Keratinocyte (primary cell): Measurements from ENCODE around the gene PRKCH.
A peak's percentile ranks its signal among the peaks of the same experiment; 100 is the strongest.

Source experiments
- CTCF ChIP-seq, 3 experiments: IDR thresholded peaks in 1 of 3; conservative IDR thresholded peaks in 1 of 3; optimal IDR thresholded peaks in 1 of 3; 2 replicates in 2 of 3; 3 replicates in 1 of 3; pipeline versions ENCODE3 to v1.5.1; 2011; ENCODE audit warnings: low read length in 3 of 3, mild to moderate bottlenecking in 3 of 3, moderate library complexity in 2 of 3, control low read depth in 1 of 3, inconsistent platforms in 1 of 3; ENCODE audit not compliant: insufficient read depth in 2 of 3; ENCODE audit errors: extremely low read depth in 1 of 3
- EZH2 ChIP-seq: IDR thresholded peaks from one replicate; pipeline ENCODE4 v1.6.1; 2012; ENCODE audit warnings: inconsistent platforms, mild to moderate bottlenecking, low read length, moderate library complexity

DNA sequence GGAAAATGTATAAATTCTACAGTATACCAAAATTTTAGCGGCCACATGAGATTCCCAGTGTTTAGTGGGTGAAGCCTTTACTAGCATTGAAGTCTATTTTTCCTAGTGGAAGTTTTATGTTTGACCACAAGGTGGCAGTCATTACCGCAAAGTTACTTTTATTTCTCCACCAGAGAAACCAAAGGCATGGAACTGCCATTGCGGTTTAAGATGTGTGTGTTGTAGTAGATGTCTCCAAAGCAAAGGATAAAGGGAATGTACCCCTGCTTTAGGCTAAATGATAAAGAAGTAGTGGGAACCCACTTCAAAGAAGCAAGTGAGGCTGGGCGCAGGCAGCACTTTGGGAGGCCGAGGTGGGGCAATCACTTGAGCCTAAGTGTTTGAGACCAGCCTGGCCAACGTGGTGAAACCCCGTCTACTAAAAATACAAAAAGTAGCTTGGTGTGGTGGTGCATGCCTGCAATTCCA is 140.5 kb downstream of the PRKCH start:
- peak; percentile 35 to 46 (median 37) for TF ChIP-seq CTCF (optimal IDR thresholded peaks at IDR 0.05 in 1 of 3, IDR thresholded peaks at IDR 0.05 in 1 of 3, conservative IDR thresholded peaks at IDR 0.05 in 1 of 3; ENCODE audit: extremely low read depth in 1 of 3, insufficient read depth in 2 of 3, low read length in 3 of 3)
- TF ChIP-seq EZH2 = no peak
